ENCODE measurements around the gene IKZF3.
"Not testable (repeated sequence)": the region's sequence is repeated elsewhere in the genome, so short reads cannot be mapped to it uniquely, and the experiment has no call there.

IKZF3 gene

GRCh38 chr17:39754161-39754957 is 109.8 kb downstream of the IKZF3 start:
- peak overlapping the region; percentile 97 for H3K27ac Mint-ChIP-seq
- H3K36me3 Mint-ChIP-seq = peaks cover 2% of the 10 kb centered on the region
- H3K27me3 Mint-ChIP-seq = no peaks in the 10 kb centered on the region
- H3K9me3 Mint-ChIP-seq (ENCODE audit: low read depth) = no peaks in the 10 kb centered on the region
- H3K4me3 Mint-ChIP-seq = peak overlapping the region; percentile 35
- H3K4me1 Mint-ChIP-seq (ENCODE audit: low read depth) = peaks cover 53% of the 10 kb centered on the region

- Mint-ChIP-seq H3K27ac (peak overlapping the region; percentile 97), H3K4me3 (peak overlapping the region; percentile 82), H3K36me3 (peaks cover 2% of the 10 kb centered on the region), H3K9me3 (ENCODE audit: low read depth) (no peaks in the 10 kb centered on the region), H3K27me3 (no peaks in the 10 kb centered on the region), H3K4me1 (ENCODE audit: low read depth) (peaks cover 46% of the 10 kb centered on the region)
Measured at GRCh38 chr17:39753514-39754160, 110.5 kb downstream of the IKZF3 start.

GRCh38 chr17:39752241-39752881 is 111.8 kb downstream of the IKZF3 start:
- Mint-ChIP-seq H3K27ac (peak overlapping the region; percentile 88), H3K27me3 (no peaks in the 10 kb centered on the region), H3K9me3 (ENCODE audit: low read depth) (no peaks in the 10 kb centered on the region), H3K36me3 (no peaks in the 10 kb centered on the region), H3K4me1 (ENCODE audit: low read depth) (peaks cover 33% of the 10 kb centered on the region), H3K4me3 (peak overlapping the region; percentile 67)

GRCh38 chr17:39751637-39752036 is 112.5 kb downstream of the IKZF3 start:
- Mint-ChIP-seq H3K9me3 (ENCODE audit: low read depth) (no peaks in the 10 kb centered on the region), H3K27ac (no peak overlapping the region), H3K36me3 (no peaks in the 10 kb centered on the region), H3K27me3 (no peaks in the 10 kb centered on the region), H3K4me1 (ENCODE audit: low read depth) (peaks cover 26% of the 10 kb centered on the region), H3K4me3 (no peak overlapping the region)

- Mint-ChIP-seq H3K4me3 (no peak overlapping the region), H3K27ac (peak overlapping the region; percentile 16), H3K9me3 (ENCODE audit: low read depth) (no peaks in the 10 kb centered on the region), H3K27me3 (no peaks in the 10 kb centered on the region), H3K4me1 (ENCODE audit: low read depth) (peaks cover 20% of the 10 kb centered on the region), H3K36me3 (no peaks in the 10 kb centered on the region)
Measured at GRCh38 chr17:39751016-39751543, 113.0 kb downstream of the IKZF3 start.

- no peaks in the 10 kb centered on the region for H3K36me3 Mint-ChIP-seq
- H3K4me3 Mint-ChIP-seq = no peak overlapping the region
- H3K4me1 Mint-ChIP-seq (ENCODE audit: low read depth) = peaks cover 13% of the 10 kb centered on the region
- H3K27me3 Mint-ChIP-seq = no peaks in the 10 kb centered on the region
- no peaks in the 10 kb centered on the region for H3K9me3 Mint-ChIP-seq (ENCODE audit: low read depth)
- H3K27ac Mint-ChIP-seq = no peak overlapping the region
Measured at GRCh38 chr17:39750131-39751015, 113.7 kb downstream of the IKZF3 start.

- not testable (repeated sequence) for H3K27ac Mint-ChIP-seq; H3K4me1 Mint-ChIP-seq (ENCODE audit: low read depth); H3K27me3 Mint-ChIP-seq; H3K9me3 Mint-ChIP-seq (ENCODE audit: low read depth); H3K36me3 Mint-ChIP-seq; H3K4me3 Mint-ChIP-seq
Measured at GRCh38 chr17:39748444-39749034, 115.6 kb downstream of the IKZF3 start.

GRCh38 chr17:39747745-39748144 is 116.4 kb downstream of the IKZF3 start:
- H3K36me3 Mint-ChIP-seq = no peaks in the 10 kb centered on the region
- no peaks in the 10 kb centered on the region for H3K27me3 Mint-ChIP-seq
- H3K27ac Mint-ChIP-seq = no peak overlapping the region
- no peaks in the 10 kb centered on the region for H3K9me3 Mint-ChIP-seq (ENCODE audit: low read depth)
- H3K4me3 Mint-ChIP-seq = no peak overlapping the region
- H3K4me1 Mint-ChIP-seq (ENCODE audit: low read depth) = peaks cover 2% of the 10 kb centered on the region

GRCh38 chr17:39746145-39746461 is 118.0 kb downstream of the IKZF3 start:
- no peaks in the 10 kb centered on the region for H3K36me3 Mint-ChIP-seq
- H3K27ac Mint-ChIP-seq = no peak overlapping the region

GRCh38 chr17:39745335-39746144 is 118.6 kb downstream of the IKZF3 start:
- Mint-ChIP-seq H3K27me3 (no peaks in the 10 kb centered on the region), H3K4me3 (no peak overlapping the region), H3K9me3 (ENCODE audit: low read depth) (no peaks in the 10 kb centered on the region), H3K4me1 (ENCODE audit: low read depth) (no peaks in the 10 kb centered on the region), H3K36me3 (no peaks in the 10 kb centered on the region), H3K27ac (no peak overlapping the region)

More at GRCh38 chr17:39746145-39746461, 118.0 kb downstream of the IKZF3 start:
- Mint-ChIP-seq H3K4me3 (no peak overlapping the region), H3K27me3 (no peaks in the 10 kb centered on the region), H3K9me3 (ENCODE audit: low read depth) (no peaks in the 10 kb centered on the region), H3K4me1 (ENCODE audit: low read depth) (no peaks in the 10 kb centered on the region)

- Mint-ChIP-seq H3K9me3 (ENCODE audit: low read depth) (no peaks in the 10 kb centered on the region), H3K27me3 (no peaks in the 10 kb centered on the region), H3K36me3 (no peaks in the 10 kb centered on the region), H3K4me3 (no peak overlapping the region), H3K27ac (no peak overlapping the region), H3K4me1 (ENCODE audit: low read depth) (peaks cover 5% of the 10 kb centered on the region)
Measured at GRCh38 chr17:39744836-39745215, 119.3 kb downstream of the IKZF3 start.

DNA sequence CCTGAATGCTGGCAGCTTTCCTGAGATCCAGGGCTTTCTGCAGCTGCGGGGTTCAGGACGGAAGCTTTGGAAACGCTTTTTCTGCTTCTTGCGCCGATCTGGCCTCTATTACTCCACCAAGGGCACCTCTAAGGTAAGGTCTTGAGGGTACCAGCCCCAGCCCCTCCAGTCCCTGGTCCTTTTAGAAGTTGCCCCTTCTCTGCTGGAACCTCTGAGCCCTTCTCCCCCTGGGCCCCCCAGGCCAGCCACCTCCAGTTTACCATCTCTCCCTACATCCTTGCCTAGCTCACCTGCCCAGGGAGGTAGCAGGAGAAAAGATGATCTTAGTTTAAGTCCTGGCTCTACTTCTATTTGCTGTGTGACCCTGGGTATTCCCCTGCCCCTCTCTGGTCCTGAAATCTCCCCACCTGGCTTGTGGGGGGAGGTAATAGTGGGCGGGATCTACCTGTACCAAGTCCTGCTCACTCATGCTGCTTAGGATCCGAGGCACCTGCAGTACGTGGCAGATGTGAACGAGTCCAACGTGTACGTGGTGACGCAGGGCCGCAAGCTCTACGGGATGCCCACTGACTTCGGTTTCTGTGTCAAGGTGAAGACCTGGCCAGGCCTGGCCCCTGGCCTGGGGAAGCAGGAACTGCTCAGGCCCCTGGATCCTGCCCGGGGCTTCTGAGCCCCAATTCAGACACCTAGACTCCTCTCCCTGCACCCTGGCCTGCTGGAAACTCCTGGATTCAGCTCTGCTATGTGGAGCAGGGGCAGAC is 119.9 kb downstream of the IKZF3 start:
- no peaks in the 10 kb centered on the region for H3K27me3 Mint-ChIP-seq
- no peaks in the 10 kb centered on the region for H3K36me3 Mint-ChIP-seq
- no peaks in the 10 kb centered on the region for H3K9me3 Mint-ChIP-seq (ENCODE audit: low read depth)
- H3K27ac Mint-ChIP-seq = no peak overlapping the region
- H3K4me3 Mint-ChIP-seq = no peak overlapping the region
- peaks cover 7% of the 10 kb centered on the region for H3K4me1 Mint-ChIP-seq (ENCODE audit: low read depth)

DNA sequence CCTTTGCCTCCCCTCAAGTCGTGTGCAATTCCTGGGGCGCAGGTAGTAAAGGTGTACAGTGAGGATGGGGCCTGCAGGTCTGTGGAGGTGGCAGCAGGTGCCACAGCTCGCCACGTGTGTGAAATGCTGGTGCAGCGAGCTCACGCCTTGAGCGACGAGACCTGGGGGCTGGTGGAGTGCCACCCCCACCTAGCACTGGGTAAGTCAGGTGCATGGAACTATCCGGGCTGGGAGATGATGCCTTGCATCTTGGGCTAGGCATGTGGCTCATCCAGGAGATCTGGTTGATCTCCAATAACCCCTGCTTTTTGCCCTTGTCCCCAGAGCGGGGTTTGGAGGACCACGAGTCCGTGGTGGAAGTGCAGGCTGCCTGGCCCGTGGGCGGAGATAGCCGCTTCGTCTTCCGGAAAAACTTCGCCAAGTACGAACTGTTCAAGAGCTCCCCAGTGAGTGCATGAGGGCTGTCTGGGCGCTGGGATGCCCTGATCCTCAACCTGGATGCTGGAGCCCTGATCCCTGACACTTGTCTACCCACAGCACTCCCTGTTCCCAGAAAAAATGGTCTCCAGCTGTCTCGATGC is 121.2 kb downstream of the IKZF3 start:
- Mint-ChIP-seq H3K36me3 (no peaks in the 10 kb centered on the region), H3K9me3 (ENCODE audit: low read depth) (no peaks in the 10 kb centered on the region), H3K4me1 (ENCODE audit: low read depth) (peaks cover 13% of the 10 kb centered on the region), H3K27ac (no peak overlapping the region), H3K4me3 (no peak overlapping the region), H3K27me3 (peaks cover 3% of the 10 kb centered on the region)

Data from activated naive CD8-positive, alpha-beta T cell (primary cell).